Epithelial cell of esophagus (primary cell): Measurements from ENCODE around the gene PMVK.

ENCODE experiments used
- DNase-seq: peaks from one replicate; pipeline ENCODE4 v3.0.0; 2010; ENCODE audit warnings: low read depth
- H3K4me3 ChIP-seq: 2 replicates; pipeline ENCODE4 v1.5.1; 2011; ENCODE audit warnings: mild to moderate bottlenecking, low read length, control low read depth
- CTCF ChIP-seq: IDR thresholded peaks from 2 replicates; pipeline ENCODE4 v1.5.1; 2011; ENCODE audit warnings: low read depth, mild to moderate bottlenecking, low read length, control low read depth, inconsistent platforms; ENCODE audit not compliant: insufficient read depth; ENCODE audit errors: missing control alignments

Gene PMVK

GRCh38 chr1:154935749-154936554 is 567 bp downstream of the PMVK start:
- no peak for TF ChIP-seq CTCF
- no peak for DNase-seq

DNA sequence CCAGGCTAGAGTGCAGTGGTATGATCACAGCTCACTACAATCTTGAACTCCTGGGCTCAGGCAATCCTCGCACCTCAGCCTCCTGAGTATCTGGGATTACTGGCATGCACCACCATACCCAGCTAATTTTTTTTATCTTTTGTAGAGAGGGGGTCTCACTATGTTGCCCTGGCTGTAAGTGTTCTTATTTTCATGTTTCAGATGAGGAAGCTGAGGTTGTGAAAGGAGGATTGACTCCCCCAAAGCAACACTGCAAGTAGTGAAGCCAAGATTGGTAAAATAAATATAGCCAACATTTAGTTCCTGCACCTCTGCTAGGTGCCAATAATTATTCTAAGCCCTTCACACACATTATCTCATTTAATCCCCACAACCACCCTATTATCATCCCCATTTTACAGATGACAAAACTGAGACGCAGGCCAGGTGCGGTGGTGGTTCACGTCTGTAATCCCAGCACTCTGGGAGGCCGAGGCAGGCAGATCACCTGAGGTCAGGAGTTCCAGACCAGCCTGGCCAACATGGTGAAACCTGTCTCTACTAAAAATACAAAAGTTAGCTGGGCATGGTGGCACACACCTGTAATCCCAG is 2.1 kb downstream of the PMVK start:
- H3K4me3 ChIP-seq: no peak overlapping the region
- no peak for DNase-seq
- no peak for TF ChIP-seq CTCF

More at GRCh38 chr1:154935749-154936554, 567 bp downstream of the PMVK start:
- H3K4me3 ChIP-seq: peak overlapping the region; percentile 67

GRCh38 chr1:154931940-154932487 is 4.5 kb downstream of the PMVK start:
- TF ChIP-seq CTCF: no peak
- DNase-seq: peak; percentile 80
- H3K4me3 ChIP-seq: no peak overlapping the region

- no peak overlapping the region for H3K4me3 ChIP-seq
- no peak for DNase-seq
- TF ChIP-seq CTCF: no peak
These were observed 10.3 kb downstream of the PMVK start for GRCh38 chr1:154926201-154926600.

DNA sequence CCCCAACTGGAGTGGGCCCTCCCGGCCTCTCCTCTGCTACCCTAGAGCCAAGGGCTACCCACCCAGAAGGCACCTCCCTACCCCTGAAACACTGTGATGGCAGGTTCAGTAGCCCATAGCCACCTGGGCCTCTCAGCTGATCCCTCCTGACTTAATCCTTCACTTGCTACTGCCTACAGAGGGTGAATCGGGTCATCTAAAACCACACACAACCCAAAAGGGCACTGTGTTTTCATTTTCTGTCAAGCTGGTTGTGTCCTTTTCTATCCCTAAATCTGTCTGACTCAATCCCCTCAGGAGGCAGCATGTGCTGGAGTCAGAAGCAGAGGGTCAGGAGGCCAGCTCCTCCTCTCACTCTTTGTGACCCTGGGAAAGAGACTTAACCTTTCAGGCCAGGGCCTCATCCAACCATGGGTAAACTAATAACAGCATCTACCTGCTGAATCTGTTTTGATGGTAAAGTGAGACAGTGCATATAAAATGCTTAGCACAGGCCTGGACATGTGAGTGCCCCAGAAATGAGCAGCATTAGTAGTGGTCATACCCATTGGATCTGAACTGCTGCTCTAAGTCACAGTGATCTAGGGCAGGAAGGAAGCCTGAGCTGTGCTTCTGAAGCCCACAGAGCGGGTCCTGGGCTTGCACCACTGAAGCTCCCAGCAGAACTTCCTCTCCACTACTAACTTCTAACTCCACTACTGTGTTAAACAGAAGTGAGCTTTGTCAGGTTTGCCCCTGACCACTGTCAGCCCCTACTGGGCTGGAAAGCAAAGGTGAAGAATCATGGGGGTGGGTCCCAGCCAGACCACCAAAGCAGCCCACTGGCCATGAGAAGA is 11.0 kb downstream of the PMVK start:
- DNase-seq: peak; percentile 61
- no peak overlapping the region for H3K4me3 ChIP-seq
- no peak for TF ChIP-seq CTCF

DNA sequence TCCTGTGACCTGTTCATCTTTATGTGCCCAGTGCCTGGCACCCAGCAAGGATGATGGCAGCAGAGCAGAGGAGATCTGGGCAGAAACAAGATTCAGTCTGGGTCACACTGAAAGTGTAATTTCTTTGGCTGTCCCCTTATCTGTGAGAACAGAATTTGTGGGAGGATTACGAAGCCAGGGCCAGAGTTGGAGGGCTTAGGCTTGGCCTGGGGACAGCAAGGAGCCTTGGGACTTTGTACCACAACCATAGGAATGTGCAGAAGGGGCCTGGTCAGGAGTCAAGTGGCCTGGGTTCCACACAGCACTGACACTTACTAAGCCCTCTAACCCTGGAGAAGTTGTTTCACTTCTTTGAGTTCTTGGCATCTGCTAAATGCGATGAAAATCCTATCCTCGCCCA is 12.8 kb downstream of the PMVK start:
- DNase-seq: no peak
- H3K4me3 ChIP-seq: no peak overlapping the region
- TF ChIP-seq CTCF: no peak
